ENCODE results near the gene AJAP1.

DNA sequence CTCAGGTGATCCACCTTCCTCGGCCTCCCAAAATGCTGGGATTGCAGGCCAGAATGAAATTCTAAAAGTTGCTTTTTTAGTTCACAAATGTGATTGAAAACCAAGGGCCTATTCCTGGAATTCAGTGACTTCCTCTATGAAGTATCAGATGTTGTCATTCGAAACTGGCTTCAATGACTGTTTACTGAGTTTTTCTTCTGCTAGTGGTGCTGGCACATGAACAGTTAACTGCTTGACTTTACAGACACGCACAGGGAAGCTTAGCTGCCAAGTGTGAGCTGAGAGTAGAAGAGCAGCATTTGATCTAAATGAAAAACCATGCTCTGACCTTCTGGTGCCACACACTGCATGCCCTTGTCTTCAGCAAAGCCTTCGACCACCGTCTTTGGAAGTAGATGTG lies 32.8 kb upstream of the AJAP1 start:
- TF ChIP-seq GATA2 (IDR thresholded peaks at IDR 0.05; ENCODE audit: low read depth, low read length) (no peak), GATA3 (IDR thresholded peaks at IDR 0.05; ENCODE audit: low read depth, low read length) (no peak)
